Measurements from ENCODE around the gene LCORL.
A peak's percentile ranks its signal among the peaks of the same experiment; 100 is the strongest.
"Not testable (repeated sequence)": the region's sequence is repeated elsewhere in the genome, so short reads cannot be mapped to it uniquely, and the experiment has no call there.

LCORL gene

GRCh38 chr4:18021720-18022571 is at the start of gene LCORL:
Gene LCORL, minus strand, starts transcription at chr4:18021755. Its CDS starts 4 bp downstream, at chr4:18021751.
- peak; percentile 89 for DNase-seq

DNA sequence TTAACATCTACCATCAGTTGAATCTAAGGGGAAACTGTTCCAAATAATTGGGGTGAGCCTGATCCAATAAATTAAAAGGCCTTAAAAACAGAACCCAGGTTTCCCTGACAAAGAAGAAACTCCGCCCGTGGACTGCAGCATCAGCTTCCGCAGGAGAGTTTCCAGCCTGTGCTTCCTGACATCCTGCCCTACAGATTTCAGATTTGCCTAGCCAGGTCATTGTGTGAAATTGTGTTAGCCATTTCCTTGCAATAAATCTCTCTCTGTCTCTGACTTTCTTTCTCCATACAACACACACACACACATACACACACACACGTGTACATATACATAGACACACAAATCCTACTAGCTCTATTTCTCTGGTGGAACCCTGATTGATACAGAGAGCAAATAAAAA is 48.3 kb upstream of the LCORL start:
- no peak for DNase-seq

DNA sequence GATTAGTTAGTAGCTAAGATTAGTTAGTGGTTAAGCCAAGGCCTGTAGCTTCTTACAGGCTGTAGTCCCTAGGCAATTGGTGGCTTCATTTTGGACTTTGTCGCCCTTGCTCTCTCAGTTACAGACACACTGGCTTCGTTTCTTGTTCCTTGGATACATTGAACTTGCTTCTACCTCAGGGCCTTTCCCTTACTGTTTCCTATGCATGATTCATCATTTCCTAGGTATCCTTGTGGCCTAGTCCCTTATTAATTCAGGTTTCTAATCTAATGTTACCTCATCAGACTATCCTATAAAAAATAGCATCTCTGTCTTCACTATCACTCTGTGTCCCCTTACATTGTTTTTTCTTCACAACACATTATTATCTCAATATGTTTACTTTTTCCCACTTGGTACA is 45.5 kb upstream of the LCORL start:
- DNase-seq = no peak

DNA sequence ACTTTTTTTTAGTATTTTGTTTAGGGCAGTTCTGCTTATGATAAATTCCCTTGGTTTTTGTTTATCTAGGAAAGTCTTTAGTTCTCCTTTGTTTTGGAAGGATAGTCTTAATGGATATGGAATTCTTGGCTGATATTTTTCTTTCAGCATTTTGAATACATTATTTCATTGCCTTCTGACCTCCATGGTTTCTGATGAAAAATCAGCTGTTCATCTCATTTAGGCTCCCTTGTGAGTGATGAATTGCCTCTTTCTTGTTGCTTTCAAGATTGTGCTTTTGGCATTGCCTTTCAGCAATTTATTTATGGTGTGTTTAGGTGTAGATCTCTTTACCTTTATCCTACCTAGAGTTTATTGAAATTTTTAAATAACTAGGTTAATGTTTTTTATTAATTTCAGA is 41.5 kb upstream of the LCORL start:
- DNase-seq = no peak

GRCh38 chr4:18057821-18058533 is 36.4 kb upstream of the LCORL start:
- DNase-seq = no peak

- DNase-seq = no peak
Observed at GRCh38 chr4:18056030-18056429, 34.5 kb upstream of the LCORL start.

- DNase-seq = no peak
Observed at GRCh38 chr4:18052158-18052557, 30.6 kb upstream of the LCORL start.

DNA sequence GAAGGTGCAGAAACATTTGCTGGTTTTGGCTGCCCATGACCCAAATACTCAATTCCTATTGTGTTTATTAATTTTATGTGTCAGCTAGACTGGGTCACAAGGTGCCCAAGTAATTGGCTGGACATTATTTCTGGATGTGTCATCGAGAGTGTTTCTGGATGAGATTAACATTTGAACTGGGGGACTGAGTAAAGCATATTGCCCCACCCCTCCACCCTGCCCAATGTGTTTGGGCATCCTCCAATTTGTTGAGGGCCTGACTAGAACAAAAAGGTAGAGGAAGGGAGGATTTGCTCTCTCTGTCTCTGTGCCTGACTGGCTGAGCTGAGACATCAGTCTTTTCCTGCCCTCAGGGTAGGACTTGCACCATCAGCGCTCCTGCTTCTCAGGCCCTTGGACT is 29.7 kb upstream of the LCORL start:
- DNase-seq = no peak

- no peak for DNase-seq
Observed at GRCh38 chr4:18050448-18050847, 28.9 kb upstream of the LCORL start.

DNA sequence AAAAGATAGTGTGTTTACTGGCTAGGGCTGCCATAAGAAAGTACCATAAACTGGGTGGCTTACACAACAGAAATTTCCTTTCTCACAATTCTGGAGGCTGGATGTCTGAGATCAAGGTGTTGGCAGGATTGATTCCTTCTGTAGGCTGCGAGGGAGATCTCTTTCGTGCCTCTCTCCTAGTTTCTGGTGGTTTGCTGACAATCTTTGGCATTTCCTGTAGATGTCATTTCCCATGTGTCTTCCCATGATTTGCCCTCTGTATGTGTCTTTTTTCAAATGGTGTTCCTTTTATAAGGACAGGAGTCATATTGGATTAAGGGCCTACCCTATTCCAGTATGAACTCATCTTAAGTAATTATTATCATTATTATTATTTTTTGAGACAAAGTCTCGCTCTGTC is 27.9 kb upstream of the LCORL start:
- no peak for DNase-seq

DNA sequence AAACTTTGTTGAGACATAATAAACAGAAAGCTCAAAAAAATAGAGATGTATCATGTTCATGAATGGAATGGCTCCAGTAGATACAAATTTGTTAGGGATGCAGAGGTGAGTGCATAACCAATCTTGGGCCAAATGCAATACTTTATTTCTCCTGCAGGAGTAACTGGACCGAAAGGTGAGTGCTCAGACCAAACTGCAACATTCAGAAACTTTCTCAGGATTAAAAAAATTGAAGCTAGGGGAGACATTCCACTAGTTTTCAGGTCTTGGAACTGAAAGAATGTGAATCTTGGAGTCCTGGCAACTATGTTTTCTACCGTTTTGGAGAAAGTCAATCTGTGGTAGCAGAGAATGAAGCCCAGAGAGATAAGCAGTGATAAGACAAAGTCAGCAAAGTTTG is 21.2 kb upstream of the LCORL start:
- DNase-seq = no peak

GRCh38 chr4:18042012-18042411 is 20.5 kb upstream of the LCORL start:
- DNase-seq = no peak

DNA sequence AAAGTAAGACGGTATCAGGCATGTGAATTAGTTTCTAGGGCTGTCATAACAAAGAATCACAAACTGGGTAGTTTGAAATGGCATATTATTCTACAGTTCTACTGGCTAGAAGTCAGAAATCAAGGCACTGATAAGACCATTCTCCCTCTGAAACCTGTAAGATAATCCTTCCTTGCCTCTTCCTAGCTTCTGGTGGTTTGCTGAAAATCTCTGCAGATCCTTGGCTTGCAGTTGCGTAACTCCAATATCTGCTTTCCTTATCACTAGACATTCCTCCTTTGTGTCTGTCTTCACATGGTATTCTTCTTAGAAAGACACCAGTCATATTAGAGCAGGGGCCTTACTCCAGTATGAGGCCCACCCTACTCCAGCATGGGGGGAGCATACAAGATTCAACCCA is 19.6 kb upstream of the LCORL start:
- DNase-seq = no peak

DNA sequence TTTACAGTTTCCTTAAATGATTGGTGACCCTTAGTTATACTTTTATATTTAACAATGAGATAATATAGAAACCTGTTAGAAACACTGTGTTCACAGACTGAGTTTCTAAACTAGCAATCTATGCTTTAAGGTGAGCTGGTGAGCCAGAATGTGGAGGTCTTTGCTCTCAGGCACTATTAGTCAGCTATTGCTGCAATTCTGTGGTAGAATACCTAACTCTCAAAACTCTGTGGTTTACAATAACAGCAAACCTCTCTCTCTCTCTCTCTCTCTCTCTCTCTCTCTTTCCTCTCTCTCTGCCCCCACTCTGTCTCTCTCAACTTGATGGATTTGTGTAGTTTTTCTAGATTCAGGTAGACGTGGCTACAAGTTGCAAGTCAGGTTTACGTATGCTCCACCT is 17.6 kb upstream of the LCORL start:
- no peak for DNase-seq

GRCh38 chr4:18036369-18036768 is 14.8 kb upstream of the LCORL start:
- not testable (repeated sequence) for DNase-seq

DNA sequence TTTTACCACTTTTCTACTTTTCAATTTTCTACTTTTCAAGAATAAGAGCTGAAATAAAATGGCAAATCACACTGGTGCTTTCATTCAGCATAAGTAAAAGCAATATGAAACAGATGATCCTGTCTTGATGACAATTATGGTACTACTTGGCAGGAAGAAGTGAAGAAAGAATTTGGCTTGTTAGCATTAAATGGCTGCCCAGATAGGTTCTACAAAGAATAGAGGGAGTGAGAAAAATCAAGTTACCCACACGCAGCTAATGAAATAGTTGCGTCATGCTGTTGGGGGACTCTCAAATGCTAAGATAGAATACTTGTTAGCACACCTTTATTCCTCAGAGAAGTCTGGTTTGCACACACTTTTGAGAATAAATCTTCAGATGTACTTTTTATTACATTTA is 12.5 kb upstream of the LCORL start:
- DNase-seq = no peak

- DNase-seq = no peak
Observed at GRCh38 chr4:18033111-18034085, 11.8 kb upstream of the LCORL start.

GRCh38 chr4:18025288-18025687 is 3.7 kb upstream of the LCORL start:
- DNase-seq = no peak

DNA sequence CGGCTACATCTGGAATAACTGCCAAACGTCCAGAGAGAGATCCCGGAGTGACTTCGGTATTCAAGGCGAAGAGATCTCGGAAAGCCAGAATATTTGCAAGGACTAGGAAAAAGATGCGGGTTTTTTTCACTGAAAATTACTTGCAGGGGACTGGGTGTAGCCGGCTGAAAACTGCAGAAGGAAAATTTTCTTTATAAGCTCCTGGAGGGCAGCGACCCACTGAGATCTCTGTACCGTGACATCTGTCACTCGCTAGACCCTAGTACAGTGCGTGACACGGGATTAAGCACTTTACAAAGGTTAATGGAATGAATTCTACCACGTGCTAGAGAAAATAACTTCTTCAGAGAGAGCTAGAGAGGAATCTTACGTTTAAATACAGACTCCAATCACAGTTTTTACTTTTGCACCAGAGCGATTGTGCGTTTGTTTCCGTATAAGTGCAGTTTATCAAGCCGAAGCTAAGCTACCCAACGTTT is 1.1 kb upstream of the LCORL start:
- DNase-seq = no peak

DNA sequence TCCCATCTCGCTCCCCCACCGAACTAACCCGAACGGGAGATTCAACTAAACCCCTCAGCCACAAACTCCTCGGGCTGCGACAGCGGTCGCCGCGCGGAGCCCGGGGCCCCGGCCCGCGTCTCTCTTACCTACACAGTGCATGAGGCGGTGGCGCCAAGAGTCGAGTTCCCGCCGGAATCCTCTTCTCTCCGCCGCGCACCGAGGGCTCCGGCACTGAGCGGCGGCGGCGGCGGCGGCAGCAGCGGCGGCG is 160 bp downstream of the LCORL start:
- no peak for DNase-seq

- DNase-seq = no peak
Observed at GRCh38 chr4:18020671-18021469, 685 bp downstream of the LCORL start.

- no peak for DNase-seq
Observed at GRCh38 chr4:18020145-18020670, 1.3 kb downstream of the LCORL start.

Data from DMS153 (cell line).